Fibroblast of the aortic adventitia (primary cell): ENCODE data around the gene MSMO1. TPM values are rescaled to one million over a fixed set of nuclear protein-coding genes. Genes with fewer than 3 reads are reported as not detected.

Experiments used
- DNase-seq: peaks from one replicate; pipeline ENCODE4 v3.0.0-alpha.2; 2010; ENCODE audit warnings: low read depth
- H3K4me3 ChIP-seq: 2 replicates; pipeline ENCODE4 v1.5.1; 2011; ENCODE audit warnings: low read depth, mild to moderate bottlenecking, control low read depth, low read length, moderate library complexity
- total RNA-seq: library from RNA; depleted of rRNA; stranded (reverse); fragments of >200 nt; gene quantifications from 2 replicates; pipeline ENCODE4 v1.2.3, GENCODE V29; 2012; ENCODE audit warnings: low replicate concordance
- TF ChIP-seq, protein P1 (sequence below): IDR thresholded peaks from 2 replicates; pipeline ENCODE4 v1.5.1; 2011; ENCODE audit warnings: mild to moderate bottlenecking, low read length, control low read depth, inconsistent platforms; ENCODE audit not compliant: insufficient read depth

MSMO1 gene
- total RNA-seq, 1 donor, result 101 TPM

DNA sequence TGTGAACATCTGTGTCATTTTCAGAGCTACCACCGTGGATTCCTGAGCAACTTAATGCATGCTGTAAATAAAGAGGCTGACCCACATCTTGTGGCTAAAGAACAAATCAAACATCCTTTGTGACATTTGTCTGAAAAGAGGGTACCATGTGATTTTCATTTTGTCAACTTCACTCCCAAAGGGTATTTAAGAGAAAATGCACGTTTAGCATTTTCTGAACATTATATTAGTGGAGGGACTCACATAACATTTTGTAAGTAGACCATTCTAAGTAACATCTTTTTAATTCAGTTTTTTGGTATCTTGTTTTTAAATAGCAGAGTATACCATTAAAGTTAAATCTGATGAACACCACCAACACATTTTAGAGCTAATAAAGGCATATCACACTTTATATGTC, 34.3 kb downstream of the MSMO1 start:
- DNase-seq, result no peak
- no peak overlapping the region for H3K4me3 ChIP-seq
- TF ChIP-seq, protein P1, sequence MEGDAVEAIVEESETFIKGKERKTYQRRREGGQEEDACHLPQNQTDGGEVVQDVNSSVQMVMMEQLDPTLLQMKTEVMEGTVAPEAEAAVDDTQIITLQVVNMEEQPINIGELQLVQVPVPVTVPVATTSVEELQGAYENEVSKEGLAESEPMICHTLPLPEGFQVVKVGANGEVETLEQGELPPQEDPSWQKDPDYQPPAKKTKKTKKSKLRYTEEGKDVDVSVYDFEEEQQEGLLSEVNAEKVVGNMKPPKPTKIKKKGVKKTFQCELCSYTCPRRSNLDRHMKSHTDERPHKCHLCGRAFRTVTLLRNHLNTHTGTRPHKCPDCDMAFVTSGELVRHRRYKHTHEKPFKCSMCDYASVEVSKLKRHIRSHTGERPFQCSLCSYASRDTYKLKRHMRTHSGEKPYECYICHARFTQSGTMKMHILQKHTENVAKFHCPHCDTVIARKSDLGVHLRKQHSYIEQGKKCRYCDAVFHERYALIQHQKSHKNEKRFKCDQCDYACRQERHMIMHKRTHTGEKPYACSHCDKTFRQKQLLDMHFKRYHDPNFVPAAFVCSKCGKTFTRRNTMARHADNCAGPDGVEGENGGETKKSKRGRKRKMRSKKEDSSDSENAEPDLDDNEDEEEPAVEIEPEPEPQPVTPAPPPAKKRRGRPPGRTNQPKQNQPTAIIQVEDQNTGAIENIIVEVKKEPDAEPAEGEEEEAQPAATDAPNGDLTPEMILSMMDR, result no peak

DNA sequence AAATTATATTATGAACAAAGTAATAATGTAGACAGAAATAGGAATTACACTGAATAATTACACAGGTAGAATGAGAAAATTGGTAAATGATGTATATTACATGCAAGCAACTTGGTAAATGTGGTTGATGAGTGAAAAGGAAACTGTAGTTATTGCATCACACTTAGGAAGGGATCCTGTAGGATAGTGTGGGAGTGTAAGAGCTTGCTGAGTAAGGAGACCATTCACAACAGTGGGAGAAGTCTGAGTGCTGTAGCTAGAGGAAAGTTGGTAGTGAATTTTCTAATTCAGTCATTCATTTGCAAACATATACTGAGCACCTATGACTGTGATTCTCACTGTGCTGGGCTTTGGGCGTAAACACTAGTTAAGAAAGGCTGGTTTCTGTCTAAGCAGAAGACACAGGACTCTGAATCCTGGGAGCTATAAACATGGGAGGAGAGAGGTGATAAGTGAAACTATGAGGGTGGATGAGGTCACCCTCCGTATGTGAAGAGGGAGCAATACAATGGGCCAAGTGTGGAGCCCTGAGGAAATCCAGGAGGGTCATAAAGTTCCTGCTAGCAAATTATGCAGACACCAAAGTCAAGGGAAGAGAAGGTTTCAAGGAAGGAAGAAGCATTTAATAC, 37.1 kb downstream of the MSMO1 start:
- peak; percentile 59 for DNase-seq
- TF ChIP-seq, protein P1, result no peak

DNA sequence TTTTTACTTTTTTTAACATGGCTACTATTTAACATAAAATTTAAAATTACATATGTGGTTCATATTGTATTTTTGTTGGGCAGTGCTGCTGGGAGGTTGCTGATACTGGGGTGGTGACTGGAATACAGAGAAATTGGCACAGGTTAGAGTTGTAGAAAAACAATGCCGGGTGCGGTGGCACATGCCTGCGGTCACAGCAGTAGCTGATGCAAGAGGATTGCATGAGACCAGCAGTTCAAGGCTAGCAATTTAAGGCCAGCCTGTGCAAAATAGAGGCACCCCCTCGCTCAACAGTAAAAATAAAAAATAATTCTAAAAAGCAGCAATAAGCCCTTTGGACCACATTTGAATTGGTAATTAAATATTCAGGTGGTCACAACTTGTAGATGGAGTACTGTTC, 39.6 kb downstream of the MSMO1 start:
- DNase-seq, result peak; percentile 37
- H3K4me3 ChIP-seq, result no peak overlapping the region
- TF ChIP-seq, protein P1, result no peak

More for the DNA sequence above, 37.1 kb downstream of the MSMO1 start:
- no peak overlapping the region for H3K4me3 ChIP-seq

DNA sequence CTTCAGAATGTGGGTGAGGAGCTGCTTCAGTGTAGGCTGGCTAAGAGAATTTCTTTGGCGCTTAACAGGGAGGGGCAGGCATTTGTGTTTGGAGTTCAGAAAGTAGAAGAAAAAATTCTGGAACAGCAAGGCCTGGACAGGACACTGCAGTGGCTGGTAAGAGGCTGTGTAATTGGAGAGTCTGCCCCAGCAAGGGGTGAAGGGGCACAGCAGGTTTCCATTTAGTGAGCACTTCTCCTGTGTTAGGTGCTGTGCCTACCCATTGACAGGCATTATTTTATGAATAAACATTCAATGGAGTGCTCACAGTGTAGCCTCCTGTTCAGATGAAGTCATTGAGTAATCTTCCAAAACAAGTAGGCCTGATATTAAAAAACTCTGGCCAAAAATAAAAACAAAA, 40.6 kb downstream of the MSMO1 start:
- DNase-seq, result no peak
- TF ChIP-seq, protein P1, result no peak
- H3K4me3 ChIP-seq, result no peak overlapping the region

DNA sequence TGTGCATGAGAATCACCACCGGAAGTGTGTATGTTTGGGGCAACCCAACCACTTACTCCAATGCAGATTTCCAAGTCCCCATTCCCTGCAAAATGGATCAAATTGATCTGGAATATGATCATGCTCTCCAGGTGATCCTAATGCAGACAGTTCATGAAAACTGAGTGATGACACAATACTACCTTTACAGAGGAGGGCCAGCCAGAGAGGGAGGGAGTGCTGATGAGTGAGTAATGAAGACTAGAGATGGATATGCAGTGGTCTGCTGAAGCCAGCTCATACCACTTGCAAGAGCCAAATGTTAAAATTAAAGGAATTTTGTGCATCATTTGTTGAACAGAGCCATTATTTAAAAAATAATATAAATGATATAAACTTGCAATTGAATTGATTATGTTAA, 41.1 kb downstream of the MSMO1 start:
- H3K4me3 ChIP-seq, result no peak overlapping the region
- DNase-seq, result no peak
- TF ChIP-seq, protein P1, result no peak

DNA sequence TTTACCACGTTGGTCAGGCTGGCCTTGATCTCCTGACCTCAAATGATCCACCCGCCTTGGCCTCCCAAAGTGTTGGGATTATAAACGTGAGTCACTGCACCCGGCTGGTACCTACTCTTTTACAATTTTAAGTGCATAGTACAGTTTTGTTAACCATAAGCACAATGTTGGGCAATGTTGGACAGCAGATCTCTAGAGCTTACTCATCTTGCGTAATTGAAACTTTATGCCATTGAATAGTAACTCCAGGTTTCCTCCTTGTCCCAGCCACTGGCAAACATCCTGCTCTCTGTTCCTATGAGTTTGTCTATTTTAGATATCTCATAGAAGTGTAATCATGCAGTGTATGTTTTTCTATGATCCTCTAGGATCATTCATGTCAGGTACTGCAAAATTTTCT, 42.1 kb downstream of the MSMO1 start:
- no peak for DNase-seq
- TF ChIP-seq, protein P1, result no peak
- no peak overlapping the region for H3K4me3 ChIP-seq

DNA sequence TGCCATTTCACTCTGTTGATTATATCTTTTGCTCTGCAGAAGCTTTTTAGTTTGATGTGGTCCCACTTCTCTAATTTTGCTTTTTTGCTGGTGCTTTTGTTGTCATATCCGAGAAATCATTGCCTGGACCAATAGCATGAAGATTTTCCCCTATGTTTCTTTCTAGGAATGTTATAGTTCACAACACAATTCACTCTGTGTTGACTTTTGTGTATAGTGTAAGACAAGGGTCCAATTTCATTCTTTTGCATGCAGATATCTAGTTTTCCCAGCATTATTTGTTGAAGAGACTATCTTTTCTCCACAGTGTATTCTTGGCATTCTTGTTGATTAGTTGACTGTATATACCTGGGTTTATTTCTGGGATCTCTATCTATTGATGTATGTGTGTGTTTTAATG, 43.1 kb downstream of the MSMO1 start:
- no peak overlapping the region for H3K4me3 ChIP-seq
- no peak for DNase-seq
- TF ChIP-seq, protein P1, result no peak
